Endothelial cell of umbilical vein (primary cell): ENCODE measurements around the gene URI1. TPM values are rescaled to one million over a fixed set of nuclear protein-coding genes. Genes with fewer than 3 reads are reported as not detected.

ENCODE experiments used
- BruUV-seq: library from RNA; stranded (reverse); fragments of 400-500 nt; replicated peaks from 2 replicates; lab custom pipeline; 2021; lab: Mats Ljungman, UMichigan
- CTCF ChIA-PET: fragments of 300-600, 350-600 bp; sonication (Branson Sonifier 250); formaldehyde crosslinking; loops from one replicate; lab custom pipeline; 2021; ENCODE audit warnings: antibody characterized with exemption, inconsistent platforms; lab: Charles Lee
- POLR2A ChIA-PET: fragments of 300-600, 350-600 bp; sonication (Branson Sonifier 250); formaldehyde crosslinking; loops from one replicate; lab custom pipeline; 2021; ENCODE audit warnings: antibody characterized with exemption, inconsistent platforms; lab: Charles Lee
- DNase-seq: peaks from one replicate; pipeline ENCODE4 v3.0.0-alpha.2; 2011; ENCODE audit warnings: low read depth, low spot score
- FAIRE-seq: peaks from 2 replicates; lab custom pipeline; 2011; peaks lifted over from hg19 to GRCh38; lab: Jason Lieb, UNC
- H2AFZ ChIP-seq: 2 replicates; pipeline ENCODE4 v1.6.0; 2012; ENCODE audit warnings: low read depth, low read length, control low read depth, inconsistent platforms
- H3K27ac ChIP-seq: 2 replicates; pipeline ENCODE4 v1.5.1; 2011; ENCODE audit warnings: low read depth, mild to moderate bottlenecking, control low read depth, low read length, moderate library complexity; ENCODE audit not compliant: insufficient read depth
- H3K27me3 ChIP-seq, 2 experiments: 2 replicates each; pipeline versions ENCODE4 v1.6.0 to v1.6.1; 2011; ENCODE audit warnings: low read length in 2 of 2, mixed read lengths in 1 of 2; ENCODE audit not compliant: control insufficient read depth in 2 of 2, insufficient read depth in 2 of 2
- H3K36me3 ChIP-seq, 2 experiments: 2 replicates in 1 of 2; 3 replicates in 1 of 2; pipeline ENCODE4 v1.5.1; 2011; ENCODE audit warnings: low read length in 2 of 2, mild to moderate bottlenecking in 1 of 2, moderate library complexity in 1 of 2; ENCODE audit not compliant: control insufficient read depth in 2 of 2, insufficient read depth in 2 of 2; ENCODE audit errors: extremely low read depth in 1 of 2
- H3K4me1 ChIP-seq: 3 replicates; pipeline ENCODE4 v1.5.1; 2011; ENCODE audit warnings: mild to moderate bottlenecking, low read length; ENCODE audit not compliant: control insufficient read depth, insufficient read depth; ENCODE audit errors: extremely low read depth
- H3K4me2 ChIP-seq: 2 replicates; pipeline ENCODE4 v1.6.1; 2011; ENCODE audit warnings: low read length, control low read depth, mixed read lengths; ENCODE audit not compliant: insufficient read depth
- H3K4me3 ChIP-seq, 3 experiments: fragments of 200-600 bp in 1 of 3; sonication (generic), shearing (Covaris generic) in 1 of 3; replicated peaks in 1 of 3; 2 replicates each; pipeline ENCODE4 v1.5.1; 2011 to 2016; ENCODE audit warnings: control low read depth in 3 of 3, low read length in 3 of 3, mild to moderate bottlenecking in 2 of 3, inconsistent platforms in 1 of 3, low read depth in 1 of 3, moderate library complexity in 1 of 3; ENCODE audit not compliant: insufficient read depth in 1 of 3
- H3K79me2 ChIP-seq: 2 replicates; pipeline ENCODE4 v1.6.0; 2012; ENCODE audit warnings: low read length, inconsistent platforms; ENCODE audit not compliant: control insufficient read depth, insufficient read depth
- H3K9ac ChIP-seq: replicated peaks from 2 replicates; pipeline ENCODE3; 2011; ENCODE audit warnings: low read length, control low read depth; ENCODE audit not compliant: insufficient read depth; ENCODE audit errors: extremely low read depth
- H3K9me1 ChIP-seq: replicated peaks from 3 replicates; pipeline ENCODE4 v1.6.0; 2011; ENCODE audit warnings: mild to moderate bottlenecking, low read length; ENCODE audit not compliant: control insufficient read depth, insufficient read depth; ENCODE audit errors: extremely low read depth
- H3K9me3 ChIP-seq: replicated peaks from 2 replicates; pipeline ENCODE4 v1.5.1; 2012; ENCODE audit warnings: low read length, inconsistent platforms; ENCODE audit not compliant: control insufficient read depth, insufficient read depth
- H4K20me1 ChIP-seq: replicated peaks from 2 replicates; pipeline ENCODE3; 2011; ENCODE audit warnings: mild to moderate bottlenecking, low read length; ENCODE audit not compliant: control insufficient read depth, insufficient read depth; ENCODE audit errors: extremely low read depth
- EZH2 ChIP-seq: IDR thresholded peaks from 2 replicates; pipeline ENCODE4 v1.6.1; 2012; ENCODE audit warnings: borderline replicate concordance, low read depth, mild to moderate bottlenecking, moderate library complexity, low read length, inconsistent platforms; ENCODE audit not compliant: severe bottlenecking
- FOS ChIP-seq: IDR thresholded peaks from 2 replicates; pipeline ENCODE4 v1.6.1; 2011; ENCODE audit warnings: mild to moderate bottlenecking, low read length, moderate library complexity, borderline replicate concordance; ENCODE audit not compliant: insufficient read depth
- GATA2 ChIP-seq: IDR thresholded peaks from 2 replicates; pipeline ENCODE4 v1.7.0; 2011; ENCODE audit warnings: low read depth, mild to moderate bottlenecking, moderate library complexity, mixed read lengths, low read length; ENCODE audit not compliant: insufficient read length, insufficient read depth
- JUN ChIP-seq: IDR thresholded peaks from 2 replicates; pipeline ENCODE4 v1.6.1; 2011; ENCODE audit warnings: borderline replicate concordance, low read depth; ENCODE audit not compliant: insufficient read length, insufficient read depth
- MAX ChIP-seq: IDR thresholded peaks from 2 replicates; pipeline ENCODE4 v1.6.1; 2011; ENCODE audit not compliant: insufficient read depth, insufficient read length
- MYC ChIP-seq: IDR thresholded peaks from one replicate; pipeline ENCODE4 v1.6.1; 2011; ENCODE audit warnings: mild to moderate bottlenecking, low read depth, low read length
- POLR2A ChIP-seq: IDR thresholded peaks from 2 replicates; pipeline ENCODE4 v1.6.1; 2012; ENCODE audit warnings: low read depth, mild to moderate bottlenecking, control low read depth, low read length
- POLR2AphosphoS5 ChIP-seq: IDR thresholded peaks from 2 replicates; pipeline ENCODE4 v1.6.1; 2012; ENCODE audit warnings: low read depth, mild to moderate bottlenecking, control low read depth, low read length, moderate library complexity; ENCODE audit not compliant: insufficient read depth
- dilution Hi-C: fragments of 300-500 bp; cut with MboI; formaldehyde crosslinking; loops from one replicate; pipeline ENCODE4 v1.15.0; 2019; ENCODE audit warnings: low sequenced_read_pairs; ENCODE audit not compliant: extremely low pct_ligation_motif_present
- intact Hi-C: fragments of 100-400 bp; cut with micrococcal nuclease; formaldehyde crosslinking; loops from one replicate; pipeline ENCODE4 v1.10.0; 2022
- polyA plus RNA-seq, 4 experiments: library from polyadenylated mRNA; depleted of rRNA in 3 of 4; stranded (reverse) in 3 of 4; unstranded in 1 of 4; fragments of >200 nt; gene quantifications; 2 replicates each; pipeline versions ENCODE4 v1.2.1 to v1.2.3, GENCODE V29; 2011 to 2012; ENCODE audit warnings: missing spikeins in 1 of 4
- total RNA-seq: library from RNA; stranded (reverse); gene quantifications from 2 replicates; pipeline ENCODE4 v1.2.3, GENCODE V29; 2021
- TF ChIP-seq, protein P1 (sequence below), 2 donors: IDR thresholded peaks; 1 replicate in 1 of 2; 2 replicates in 1 of 2; pipeline ENCODE4 v1.5.1; 2011; ENCODE audit warnings: low read length in 2 of 2, mild to moderate bottlenecking in 2 of 2, moderate library complexity in 2 of 2, control low read depth in 1 of 2, inconsistent platforms in 1 of 2, low read depth in 1 of 2; ENCODE audit not compliant: insufficient read depth in 1 of 2; ENCODE audit errors: extremely low read depth in 1 of 2

URI1 gene
- total and polyA plus RNA-seq, 2 donors (not counting 3 experiments of a cell fraction or from before 2014, with no cell fraction given), result 12.8 to 28.9 TPM

DNA sequence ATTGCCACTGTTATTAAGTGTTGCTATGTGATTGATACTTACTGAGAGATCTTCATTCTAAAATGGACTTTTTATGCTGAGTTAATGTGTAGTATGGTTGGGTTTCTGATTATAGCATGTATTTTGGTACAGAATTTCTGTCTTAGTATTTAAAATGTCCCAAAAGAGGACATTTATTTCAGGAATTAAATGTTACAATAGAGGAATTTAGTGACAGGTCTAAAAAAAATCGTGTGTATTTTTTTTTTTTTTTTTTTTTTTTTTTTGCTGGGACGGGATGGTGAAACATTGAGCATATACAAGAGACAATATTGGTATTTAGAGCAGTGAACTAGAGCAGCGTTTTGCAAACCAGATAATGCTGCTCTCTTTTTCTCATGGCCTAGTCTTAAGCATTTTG lies 27.9 kb downstream of the URI1 start:
- H2AFZ ChIP-seq, result no peak overlapping the region
- no TSS peak for BruUV-seq
- FAIRE-seq (no peak), DNase-seq (no peak)
- H3K36me3 ChIP-seq, result no peaks in the 10 kb centered on the region
- intact Hi-C loops (no loop called here), dilution Hi-C loops (no loop called here)
- no peak overlapping the region for H3K4me2 ChIP-seq
- CTCF ChIA-PET, result no interaction called here
- no peak overlapping the region for H3K4me3 ChIP-seq
- no peak for TF ChIP-seq JUN
- TF ChIP-seq MYC, result no peak
- TF ChIP-seq MAX, result no peak
- TF ChIP-seq, protein P1, sequence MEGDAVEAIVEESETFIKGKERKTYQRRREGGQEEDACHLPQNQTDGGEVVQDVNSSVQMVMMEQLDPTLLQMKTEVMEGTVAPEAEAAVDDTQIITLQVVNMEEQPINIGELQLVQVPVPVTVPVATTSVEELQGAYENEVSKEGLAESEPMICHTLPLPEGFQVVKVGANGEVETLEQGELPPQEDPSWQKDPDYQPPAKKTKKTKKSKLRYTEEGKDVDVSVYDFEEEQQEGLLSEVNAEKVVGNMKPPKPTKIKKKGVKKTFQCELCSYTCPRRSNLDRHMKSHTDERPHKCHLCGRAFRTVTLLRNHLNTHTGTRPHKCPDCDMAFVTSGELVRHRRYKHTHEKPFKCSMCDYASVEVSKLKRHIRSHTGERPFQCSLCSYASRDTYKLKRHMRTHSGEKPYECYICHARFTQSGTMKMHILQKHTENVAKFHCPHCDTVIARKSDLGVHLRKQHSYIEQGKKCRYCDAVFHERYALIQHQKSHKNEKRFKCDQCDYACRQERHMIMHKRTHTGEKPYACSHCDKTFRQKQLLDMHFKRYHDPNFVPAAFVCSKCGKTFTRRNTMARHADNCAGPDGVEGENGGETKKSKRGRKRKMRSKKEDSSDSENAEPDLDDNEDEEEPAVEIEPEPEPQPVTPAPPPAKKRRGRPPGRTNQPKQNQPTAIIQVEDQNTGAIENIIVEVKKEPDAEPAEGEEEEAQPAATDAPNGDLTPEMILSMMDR (IDR thresholded peaks at IDR 0.05; ENCODE audit: extremely low read depth in 1 of 2, insufficient read depth in 1 of 2, low read depth in 1 of 2, low read length in 2 of 2), result no peak
- no peak for TF ChIP-seq EZH2
- no peak for TF ChIP-seq POLR2AphosphoS5
- TF ChIP-seq FOS, result no peak
- TF ChIP-seq GATA2, result no peak
- no peak for TF ChIP-seq POLR2A
- no peaks in the 10 kb centered on the region for H3K9me1 ChIP-seq
- H3K9me3 ChIP-seq, result no peaks in the 10 kb centered on the region
- H4K20me1 ChIP-seq, result peaks cover 2% of the 10 kb centered on the region
- POLR2A ChIA-PET, result no interaction called here
- peaks cover 61% of the 10 kb centered on the region for H3K79me2 ChIP-seq
- H3K9ac ChIP-seq, result no peak overlapping the region
- no peaks in the 10 kb centered on the region for H3K4me1 ChIP-seq
- H3K27ac ChIP-seq, result no peak overlapping the region
- no peaks in the 10 kb centered on the region for H3K27me3 ChIP-seq
